22Rv1 (cell line): ENCODE results near the gene GRIK1.

ENCODE experiments used
- H3K27ac ChIP-seq: fragments of 450-650 bp; 2 replicates; pipeline ENCODE4 v1.5.1; 2017
- ZFX ChIP-seq: fragments of 450-650 bp; IDR thresholded peaks from 2 replicates; pipeline ENCODE4 v1.6.1; 2017; ENCODE audit warnings: antibody characterized with exemption, borderline replicate concordance
- TF ChIP-seq, protein P1 (sequence below): fragments of 450-650 bp; IDR thresholded peaks from 2 replicates; pipeline ENCODE4 v1.5.1; 2017; ENCODE audit warnings: mild to moderate bottlenecking

GRIK1 gene

DNA sequence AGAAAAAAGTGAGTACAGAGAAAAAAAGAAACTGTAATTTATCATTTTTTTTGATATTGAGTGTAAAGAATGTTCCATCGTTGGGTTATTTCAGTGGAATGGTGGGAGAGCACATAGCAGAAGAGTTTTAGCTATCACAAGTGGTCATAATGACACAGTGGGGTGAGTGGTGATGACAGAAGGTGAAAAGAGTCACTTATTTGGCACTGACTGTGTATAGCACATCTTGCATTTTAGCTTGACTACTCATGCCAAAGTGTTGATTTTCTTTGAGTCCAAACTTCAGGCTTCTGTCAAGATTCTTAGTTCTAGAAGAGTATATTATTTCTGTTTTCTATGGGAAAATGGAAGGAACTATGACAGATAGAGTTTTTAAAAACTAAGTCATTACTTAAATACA is 261.2 kb downstream of the GRIK1 start:
- TF ChIP-seq, protein P1, sequence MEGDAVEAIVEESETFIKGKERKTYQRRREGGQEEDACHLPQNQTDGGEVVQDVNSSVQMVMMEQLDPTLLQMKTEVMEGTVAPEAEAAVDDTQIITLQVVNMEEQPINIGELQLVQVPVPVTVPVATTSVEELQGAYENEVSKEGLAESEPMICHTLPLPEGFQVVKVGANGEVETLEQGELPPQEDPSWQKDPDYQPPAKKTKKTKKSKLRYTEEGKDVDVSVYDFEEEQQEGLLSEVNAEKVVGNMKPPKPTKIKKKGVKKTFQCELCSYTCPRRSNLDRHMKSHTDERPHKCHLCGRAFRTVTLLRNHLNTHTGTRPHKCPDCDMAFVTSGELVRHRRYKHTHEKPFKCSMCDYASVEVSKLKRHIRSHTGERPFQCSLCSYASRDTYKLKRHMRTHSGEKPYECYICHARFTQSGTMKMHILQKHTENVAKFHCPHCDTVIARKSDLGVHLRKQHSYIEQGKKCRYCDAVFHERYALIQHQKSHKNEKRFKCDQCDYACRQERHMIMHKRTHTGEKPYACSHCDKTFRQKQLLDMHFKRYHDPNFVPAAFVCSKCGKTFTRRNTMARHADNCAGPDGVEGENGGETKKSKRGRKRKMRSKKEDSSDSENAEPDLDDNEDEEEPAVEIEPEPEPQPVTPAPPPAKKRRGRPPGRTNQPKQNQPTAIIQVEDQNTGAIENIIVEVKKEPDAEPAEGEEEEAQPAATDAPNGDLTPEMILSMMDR: no peak
- no peak for TF ChIP-seq ZFX
- no peak overlapping the region for H3K27ac ChIP-seq

DNA sequence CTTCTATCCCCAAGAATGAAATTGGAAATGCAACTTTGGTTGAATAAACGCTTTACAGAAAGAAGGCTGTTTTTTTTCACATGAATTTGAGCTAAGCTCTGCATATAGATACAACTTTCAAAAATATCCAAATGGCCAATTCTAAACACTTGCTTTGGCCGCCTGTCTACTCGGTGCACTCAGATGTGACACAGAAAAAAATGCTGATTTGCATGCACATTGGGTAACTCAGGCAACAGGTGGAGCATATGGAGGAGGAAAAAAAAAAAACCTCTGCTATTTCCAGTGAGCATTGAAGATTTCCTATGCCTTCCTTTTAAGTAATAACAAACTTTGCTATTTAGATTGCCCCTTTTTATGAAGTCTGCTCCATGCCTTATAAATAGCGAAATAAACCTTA is 262.5 kb downstream of the GRIK1 start:
- H3K27ac ChIP-seq: no peak overlapping the region
- TF ChIP-seq, protein P1: no peak
- TF ChIP-seq ZFX: no peak

DNA sequence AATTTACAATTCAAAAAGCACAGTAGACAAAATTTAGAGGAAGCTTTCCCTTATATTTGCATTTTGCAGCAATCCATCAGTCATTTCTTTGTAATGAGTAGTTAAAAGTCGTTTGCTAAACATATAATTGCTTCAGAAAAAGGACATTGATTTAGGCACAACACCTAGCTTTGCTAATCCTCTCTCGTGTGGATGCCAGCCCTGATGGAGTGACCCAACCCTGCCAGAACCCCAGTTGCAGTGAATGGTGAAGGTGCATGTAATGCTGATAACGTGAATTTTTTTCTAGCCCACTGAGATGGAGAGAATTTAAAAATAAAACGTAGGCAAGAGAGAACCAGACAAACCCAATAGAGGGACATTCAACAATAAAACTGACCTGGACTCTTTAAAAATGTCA is 263.4 kb downstream of the GRIK1 start:
- TF ChIP-seq, protein P1: no peak
- no peak for TF ChIP-seq ZFX
- H3K27ac ChIP-seq: no peak overlapping the region

DNA sequence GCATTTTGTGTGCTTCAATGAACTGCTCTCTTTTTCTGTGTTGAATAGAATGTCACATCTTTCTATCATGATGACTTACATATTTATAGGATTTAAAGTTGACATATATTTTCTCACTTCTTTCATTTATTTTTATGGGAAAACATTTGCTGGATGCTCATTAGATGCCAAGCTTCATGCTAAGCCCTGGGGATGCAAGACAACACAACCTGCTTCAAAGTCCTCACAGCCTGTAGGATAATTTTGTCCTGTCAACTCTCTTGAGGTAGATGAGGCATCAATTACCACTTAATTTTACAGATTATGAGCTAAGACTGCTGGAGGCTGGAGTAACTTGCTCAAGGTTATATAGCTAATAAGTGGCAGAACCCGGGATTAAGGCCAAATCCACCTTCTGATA is 264.3 kb downstream of the GRIK1 start:
- H3K27ac ChIP-seq: no peak overlapping the region
- no peak for TF ChIP-seq ZFX
- TF ChIP-seq, protein P1: no peak

DNA sequence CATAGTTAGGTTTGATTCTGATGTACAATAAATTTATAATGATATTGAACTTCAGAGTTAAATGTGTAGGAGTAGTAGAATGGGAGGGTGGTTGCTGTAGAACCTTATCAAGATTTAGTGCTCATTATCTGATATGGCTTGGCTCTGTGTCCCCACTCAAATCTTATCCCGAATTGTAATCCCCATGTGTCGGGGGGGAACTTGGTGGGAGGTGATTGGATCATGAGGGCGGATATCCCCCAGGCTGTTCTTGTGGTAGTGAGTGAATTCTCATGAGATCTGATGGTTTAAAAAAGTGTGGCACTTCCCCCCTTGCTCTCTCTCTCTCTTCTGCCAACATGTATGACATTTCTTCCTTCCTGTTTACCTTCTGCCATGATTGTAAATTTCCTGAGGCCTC is 265.5 kb downstream of the GRIK1 start:
- TF ChIP-seq, protein P1: no peak
- no peak for TF ChIP-seq ZFX
- H3K27ac ChIP-seq: no peak overlapping the region

DNA sequence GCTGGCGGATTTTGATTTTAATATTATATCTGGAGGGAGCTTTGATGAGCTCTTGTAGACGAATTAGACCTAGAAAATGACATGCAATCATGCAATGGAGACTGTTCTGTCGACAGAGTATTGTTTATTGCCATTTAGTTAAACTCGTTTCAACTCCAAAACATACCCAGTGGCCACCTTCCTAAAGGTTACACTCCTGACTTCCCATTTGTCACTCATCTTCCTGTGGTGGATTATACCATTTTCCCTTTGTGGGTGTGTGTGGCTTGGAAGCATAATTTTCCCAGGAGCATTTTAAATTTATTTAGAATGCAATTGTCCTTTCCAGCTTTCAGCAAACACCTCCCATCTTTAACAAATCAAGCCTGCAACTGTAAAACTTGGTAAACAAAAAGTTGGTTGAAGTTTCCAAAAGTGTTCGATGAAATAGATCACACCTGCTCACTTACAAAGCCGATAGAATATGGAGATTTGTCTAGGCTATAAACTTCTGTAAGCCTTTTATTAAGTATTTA is 266.6 kb downstream of the GRIK1 start:
- TF ChIP-seq, protein P1: no peak
- TF ChIP-seq ZFX: no peak
- H3K27ac ChIP-seq: no peak overlapping the region

DNA sequence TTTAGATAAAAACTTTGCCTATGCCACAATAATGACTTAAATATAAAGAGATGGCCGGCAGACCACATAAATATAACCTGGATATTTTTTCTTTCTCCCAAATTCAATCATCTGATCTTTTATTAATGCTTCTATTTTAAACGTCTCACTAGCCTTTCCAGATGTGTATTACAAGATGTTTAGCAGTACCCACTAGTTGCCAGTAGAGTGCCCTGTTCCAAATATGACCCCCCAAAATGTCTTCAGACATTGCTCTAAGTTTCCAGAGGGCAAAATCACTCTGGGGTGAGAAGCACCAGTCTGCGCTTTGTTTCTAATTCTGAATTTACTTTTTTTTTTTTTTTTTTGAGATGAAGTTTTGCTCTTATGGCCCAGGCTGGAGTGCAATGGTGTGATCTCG is 268.1 kb downstream of the GRIK1 start:
- TF ChIP-seq ZFX: no peak
- TF ChIP-seq, protein P1: no peak
- H3K27ac ChIP-seq: no peak overlapping the region
